ENCODE data around the gene CRYBB1.

The CRYBB1 gene

DNA sequence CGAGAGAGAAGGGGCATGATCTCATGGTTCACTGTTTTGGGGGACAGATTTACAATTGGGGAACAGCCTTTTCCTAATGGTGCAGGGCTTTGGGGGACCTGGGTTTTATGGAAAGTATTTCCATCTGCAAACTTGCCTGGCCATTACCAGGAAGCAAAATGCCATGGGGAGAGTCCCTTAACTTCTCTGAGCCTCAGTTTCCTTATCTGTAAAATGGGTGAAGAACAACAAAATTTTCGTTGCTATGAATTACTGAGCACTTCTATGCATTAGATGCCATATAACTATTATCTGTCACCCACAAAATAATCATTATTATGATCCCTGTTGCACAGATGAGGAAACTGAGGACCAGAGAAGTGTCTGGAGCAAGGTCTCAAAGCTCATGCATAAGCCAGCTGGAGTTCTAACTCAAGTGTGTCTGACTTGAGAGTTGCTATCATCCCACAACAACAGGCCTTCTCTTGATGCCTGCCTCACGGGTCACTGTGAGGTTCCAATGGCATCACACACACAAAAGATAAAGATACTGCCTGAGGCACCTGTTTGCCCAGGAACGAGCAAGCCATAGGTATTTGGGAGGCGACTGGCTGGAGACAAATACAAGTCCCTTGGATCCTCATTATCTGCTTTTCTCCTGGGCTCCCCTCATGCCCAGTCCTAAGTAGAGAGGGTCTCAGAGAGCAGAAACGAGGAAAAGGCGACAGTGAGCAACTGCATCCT lies 43.7 kb downstream of the CRYBB1 start:
- no peak for DNase-seq

DNA sequence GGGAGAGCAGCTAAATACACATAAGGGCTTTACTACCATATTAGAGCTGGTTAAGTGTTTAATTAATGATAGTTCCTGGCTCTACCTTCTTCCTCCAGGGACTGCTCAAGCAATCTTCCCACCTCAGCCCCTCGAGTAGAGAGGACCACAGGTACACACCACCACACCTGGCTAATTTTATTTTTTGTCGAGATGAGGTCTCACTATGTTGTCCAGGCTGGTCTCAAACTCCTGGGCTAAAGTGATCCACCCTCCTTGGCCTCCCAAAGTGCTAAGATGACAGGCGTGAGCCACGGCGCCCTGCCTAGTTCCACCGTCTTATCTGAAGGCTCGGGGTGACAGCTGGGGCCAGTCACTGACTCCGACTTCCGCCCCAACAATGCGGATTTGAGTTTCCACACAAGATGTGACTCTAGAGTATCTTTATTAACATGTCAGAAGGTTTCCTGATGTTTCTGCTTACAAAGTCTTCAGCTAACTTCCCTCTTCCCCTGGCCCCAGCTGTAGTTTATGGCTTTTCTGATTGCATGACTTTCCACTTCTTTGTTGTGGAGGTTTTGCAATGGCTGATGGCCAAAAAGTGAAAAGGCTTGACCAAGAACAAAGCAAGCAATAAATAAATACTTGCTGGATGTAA lies 44.7 kb downstream of the CRYBB1 start:
- DNase-seq = peak; percentile 29

DNA sequence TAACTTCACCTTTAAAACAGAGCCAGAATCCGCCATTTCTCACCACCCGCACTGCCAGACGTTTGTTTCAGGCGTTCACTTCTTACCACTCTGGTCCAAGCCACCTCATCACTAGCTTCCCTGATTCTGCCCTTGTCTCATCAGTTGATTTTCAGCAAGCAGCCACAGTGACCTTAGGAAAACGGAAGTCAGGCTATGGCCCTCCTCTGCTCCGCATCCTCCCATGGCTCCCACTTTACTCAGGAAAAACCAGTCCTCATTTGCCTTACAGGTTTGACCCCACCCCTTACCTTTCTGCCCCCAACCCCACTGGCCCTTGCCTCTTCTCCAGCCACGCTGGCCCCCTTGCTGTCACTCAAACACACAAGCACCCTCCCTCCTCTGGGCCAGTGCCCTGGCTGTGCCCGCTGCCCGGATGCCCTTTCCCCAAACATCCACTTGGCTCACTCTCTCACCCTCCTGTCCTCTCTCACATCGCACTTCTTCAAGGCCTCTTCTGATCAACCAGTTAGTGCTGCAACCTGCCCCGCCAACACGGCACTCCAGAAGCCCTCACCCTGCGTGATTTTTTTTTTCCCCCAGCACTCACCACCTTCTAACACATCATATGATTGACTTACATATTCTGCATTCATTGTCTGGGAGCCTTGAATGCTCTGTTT lies 46.8 kb downstream of the CRYBB1 start:
- DNase-seq = no peak

DNA sequence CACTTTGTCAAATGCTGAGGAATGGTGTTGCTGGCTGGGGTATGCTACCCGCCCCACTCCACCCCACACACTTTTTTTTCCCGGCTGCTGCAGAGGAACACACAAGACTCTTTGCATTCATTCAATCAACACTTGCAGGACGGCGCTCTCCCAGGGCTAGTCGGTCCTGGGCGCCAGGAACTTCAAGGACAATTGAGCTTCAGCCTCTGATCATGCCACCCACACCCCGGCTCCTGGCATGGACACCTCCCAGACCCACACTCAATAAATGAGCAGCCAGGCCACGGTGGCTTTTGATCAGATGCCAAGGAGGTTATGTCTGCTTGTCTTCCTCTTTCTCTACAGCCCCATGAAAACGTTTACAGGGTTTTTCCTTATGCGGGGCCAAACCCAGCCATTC lies 47.7 kb downstream of the CRYBB1 start:
- DNase-seq = no peak

DNA sequence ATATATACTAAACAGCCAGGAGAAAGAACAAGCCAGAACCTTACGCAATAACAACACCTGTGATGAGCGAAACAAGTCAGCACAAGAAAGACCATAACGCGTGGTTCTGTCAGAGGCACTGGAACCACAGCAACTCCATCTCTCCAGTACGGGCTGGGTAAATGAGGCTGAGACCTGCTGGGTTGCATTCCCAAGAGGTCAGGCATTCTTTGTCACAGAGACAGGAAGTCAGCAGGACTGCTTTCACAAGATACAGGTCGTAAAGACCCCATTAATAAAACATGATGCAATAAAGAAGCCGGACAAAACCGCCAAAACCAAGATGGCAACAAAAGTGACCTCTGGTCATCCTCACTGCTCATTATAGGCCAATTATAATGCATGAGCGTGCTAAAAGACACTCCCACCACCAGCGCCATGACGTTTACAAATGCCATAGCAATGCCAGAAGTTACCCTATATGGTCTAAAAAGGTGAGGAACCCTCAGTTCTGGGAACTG lies 49.6 kb downstream of the CRYBB1 start:
- no peak for DNase-seq

DNA sequence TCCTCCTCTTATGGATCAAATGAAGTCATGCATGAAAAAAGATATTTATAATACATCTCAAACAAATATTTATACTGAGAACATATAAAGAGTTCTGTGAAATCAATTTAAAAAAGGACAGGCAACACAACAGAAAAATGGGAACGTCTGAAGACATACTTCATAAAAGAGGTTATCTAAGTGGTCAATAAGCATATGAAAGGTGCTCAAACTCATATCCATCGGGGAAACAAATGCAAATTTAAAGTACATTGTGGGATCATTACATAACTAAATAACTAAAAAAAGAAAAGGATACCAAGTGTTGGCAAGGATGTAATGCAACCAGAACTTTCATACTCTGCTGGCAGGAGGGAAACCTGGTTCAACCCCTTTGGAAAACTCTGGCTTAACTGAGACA lies 50.2 kb downstream of the CRYBB1 start:
- no peak for DNase-seq

DNA sequence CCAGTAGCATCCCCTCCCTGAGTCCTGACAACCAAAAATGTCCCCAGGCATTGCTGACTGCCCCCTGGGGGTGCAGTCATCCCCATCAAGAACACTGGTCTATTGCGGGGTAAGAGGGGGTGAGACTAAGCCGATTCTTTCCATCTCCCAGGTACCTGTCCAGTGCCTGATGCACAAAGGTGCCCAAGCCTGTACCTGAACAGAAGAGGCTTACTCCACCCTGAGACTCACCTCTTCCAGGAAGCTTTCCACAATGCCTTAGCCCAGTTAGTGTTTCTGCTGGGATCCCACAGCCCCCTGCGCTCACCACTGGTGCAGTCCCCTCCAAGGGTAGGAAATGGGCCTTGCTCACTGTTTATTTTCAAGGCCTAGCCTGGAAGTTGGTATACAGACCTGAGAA lies 50.8 kb downstream of the CRYBB1 start:
- no peak for DNase-seq

DNA sequence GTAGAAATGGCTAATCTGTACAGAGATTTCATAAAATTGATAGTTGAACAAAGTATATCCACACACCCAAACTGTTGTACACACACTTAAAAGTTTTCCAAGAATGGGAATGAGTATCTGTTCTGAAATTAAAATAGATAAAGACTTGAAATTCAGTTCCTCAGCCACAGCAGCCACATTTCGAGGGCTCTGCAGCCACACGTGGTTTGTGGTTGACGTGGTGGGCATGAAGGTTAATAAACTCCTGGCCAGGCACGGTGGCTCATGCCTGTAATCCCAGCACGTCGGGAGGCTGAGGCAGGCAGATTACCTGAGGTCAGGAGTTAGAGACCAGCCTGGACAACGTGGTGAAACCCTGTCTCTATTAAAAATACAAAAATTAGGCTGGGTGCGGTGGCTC lies 51.9 kb downstream of the CRYBB1 start:
- no peak for DNase-seq

DNA sequence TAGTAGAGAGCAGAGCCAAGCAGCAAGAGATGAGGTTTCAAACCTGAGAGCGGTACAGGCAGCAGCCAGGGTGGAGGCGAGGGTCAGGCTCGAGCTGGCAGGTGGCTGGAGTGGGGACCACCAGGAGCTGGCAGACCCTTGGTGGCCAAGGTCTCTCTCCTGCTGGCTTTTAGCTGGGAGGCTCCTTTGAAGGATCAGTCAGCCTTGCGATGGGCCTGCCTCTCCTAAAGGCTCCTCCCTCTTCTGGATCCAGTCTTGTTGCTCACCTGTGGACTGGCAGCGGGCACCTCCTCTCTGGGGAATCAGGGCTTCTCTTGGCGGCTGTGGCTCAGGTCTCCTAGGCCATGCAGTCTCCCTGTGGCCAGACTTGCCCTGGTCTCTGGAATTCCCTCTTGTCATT lies 52.6 kb downstream of the CRYBB1 start:
- DNase-seq = no peak

DNA sequence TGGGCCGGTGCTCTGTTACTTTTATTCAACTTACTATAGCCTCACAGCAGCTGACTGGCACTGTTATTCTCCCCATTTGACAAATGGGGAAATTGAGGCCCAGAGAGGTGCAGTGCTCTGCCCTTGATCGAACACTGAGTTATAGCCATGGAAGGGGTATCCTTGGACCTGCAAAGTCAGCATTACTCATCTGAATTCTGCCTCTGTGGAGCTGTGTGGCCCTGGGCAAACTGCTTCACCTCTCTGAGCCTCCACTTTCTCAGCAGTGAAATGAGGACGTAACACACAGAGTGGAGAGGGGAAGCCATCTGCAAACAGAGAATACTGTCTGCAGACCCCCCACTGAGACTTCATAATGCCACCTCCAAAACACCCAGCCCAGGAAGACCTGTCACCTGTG lies 53.2 kb downstream of the CRYBB1 start:
- DNase-seq = no peak

DNA sequence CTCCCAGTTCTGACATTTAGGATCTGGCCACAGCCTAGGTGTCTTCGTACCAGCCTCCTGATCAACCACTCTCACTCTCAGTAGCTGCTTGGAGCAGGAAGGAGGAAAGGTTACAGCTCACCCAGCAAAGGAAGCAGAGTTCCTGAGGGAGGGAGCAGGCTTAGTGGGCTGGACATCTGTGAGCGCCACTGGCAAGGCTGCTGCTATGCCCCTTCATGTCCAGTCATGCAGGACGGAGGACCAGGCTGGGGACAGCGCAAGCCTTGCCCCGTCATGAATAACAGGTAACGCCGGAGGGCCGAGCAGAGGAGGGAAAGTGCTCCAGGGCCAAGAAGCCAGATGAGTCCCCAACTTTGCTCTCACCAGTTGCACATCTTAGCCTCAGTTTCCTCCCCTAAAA lies 53.6 kb downstream of the CRYBB1 start:
- DNase-seq = no peak

DNA sequence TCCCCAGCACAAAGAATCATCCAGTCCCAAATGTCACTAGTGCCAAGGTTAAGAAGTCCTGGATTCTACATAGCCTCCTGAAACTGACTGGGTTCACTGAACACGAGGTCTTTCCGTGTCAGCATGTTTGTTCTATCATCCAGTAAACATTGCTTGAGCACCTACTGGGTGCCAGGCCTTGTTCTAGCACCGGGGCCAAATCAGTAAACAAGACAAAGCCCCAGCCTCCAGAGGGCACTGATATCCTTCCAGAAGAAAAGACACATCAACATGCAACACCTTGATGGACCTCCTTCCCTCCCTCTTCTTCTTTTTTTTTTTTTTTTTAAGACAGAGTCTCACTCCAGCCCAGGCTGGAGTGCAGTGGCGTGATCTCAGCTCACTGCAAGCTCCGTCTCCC lies 54.8 kb downstream of the CRYBB1 start:
- DNase-seq = peak; percentile 31

DNA sequence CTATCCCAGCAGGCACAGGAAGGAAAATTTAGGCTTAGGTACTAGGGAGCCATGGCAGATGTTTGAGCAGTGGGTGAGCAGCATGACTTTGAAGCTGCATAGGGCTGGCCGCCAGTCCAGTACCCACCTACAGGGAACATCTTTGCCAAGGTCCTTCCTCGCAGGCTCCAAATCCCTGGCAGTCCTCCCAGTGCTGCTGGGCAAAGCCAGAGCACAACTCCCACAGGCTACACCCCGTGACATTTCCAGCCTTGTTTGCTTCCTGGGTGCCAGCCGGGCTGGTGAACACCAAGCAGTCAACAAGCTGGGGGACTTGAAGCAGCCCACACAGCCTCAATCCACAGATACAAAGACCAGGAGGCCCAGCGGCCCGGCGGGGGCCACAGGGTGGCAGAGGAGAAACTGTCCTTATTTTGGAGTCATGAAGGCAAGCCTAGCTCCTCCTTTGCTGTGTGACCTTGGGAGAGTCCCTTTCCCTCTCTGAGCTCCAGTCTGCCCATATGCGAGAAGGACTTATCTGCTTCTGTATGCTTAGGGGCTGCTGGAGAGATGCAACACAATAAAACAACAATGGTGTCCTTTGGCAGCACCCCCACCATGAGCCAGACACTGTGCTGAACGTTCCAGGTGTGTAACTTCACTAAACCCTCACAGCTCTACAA lies 55.9 kb downstream of the CRYBB1 start:
- no peak for DNase-seq

DNA sequence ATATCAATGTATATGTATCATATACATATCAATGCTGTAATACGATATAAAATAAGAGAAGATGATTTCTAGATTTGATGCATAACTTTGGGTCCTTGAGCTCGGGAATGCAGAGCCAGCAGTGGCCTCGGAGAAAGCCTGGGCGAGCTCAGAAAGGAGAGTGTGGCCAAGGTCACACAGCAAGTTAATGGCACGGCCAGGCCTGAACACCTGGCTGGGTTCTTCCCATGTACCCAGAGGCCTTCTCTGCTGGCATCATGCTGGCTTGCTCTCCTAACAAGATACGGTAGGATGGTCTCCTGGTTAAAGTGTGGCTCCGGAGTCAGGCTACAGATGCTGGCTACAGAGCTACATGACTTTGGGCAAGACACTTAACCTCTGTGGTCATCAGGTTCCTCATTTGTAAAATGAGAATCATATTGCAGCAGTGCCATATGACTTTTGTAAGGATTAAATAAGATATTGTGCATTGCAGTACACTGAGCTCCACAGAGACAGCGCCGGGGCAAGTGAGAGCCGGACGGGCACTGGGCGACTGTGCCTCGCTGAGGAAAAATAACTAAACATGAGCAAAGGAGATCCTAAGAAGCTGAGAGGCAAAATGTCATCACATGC lies 57.8 kb downstream of the CRYBB1 start:
- no peak for DNase-seq

DNA sequence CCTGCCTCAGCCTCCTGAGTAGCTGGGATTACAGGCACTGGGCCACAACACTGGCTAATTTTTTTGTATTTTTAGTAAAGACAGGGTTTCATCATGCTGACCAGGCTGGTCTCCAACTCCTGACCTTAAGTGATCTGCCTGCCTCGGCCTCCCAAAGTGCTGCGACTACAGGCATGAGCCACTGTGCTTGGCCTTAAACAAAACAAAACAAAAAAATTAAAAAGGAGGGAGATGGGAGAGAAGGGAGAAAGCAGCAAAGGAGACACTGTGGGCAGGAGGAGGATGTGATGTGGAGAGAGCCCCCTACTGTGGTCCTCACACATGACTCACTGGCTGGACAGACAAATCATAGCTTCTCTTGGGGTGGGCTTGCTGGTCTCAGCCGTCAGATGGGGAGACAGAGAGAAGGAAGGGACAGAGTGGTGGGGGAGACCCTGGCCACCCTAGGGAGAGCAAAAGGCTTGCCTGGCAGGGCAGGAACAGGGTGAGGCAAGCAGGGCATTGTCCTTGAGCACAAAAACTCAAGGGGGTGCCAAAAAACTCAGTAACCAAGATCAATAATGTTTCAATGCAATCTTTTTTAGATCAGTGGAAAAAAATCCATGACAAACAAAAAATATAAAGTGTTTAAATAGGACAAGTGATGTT lies 59.5 kb downstream of the CRYBB1 start:
- DNase-seq = no peak

DNA sequence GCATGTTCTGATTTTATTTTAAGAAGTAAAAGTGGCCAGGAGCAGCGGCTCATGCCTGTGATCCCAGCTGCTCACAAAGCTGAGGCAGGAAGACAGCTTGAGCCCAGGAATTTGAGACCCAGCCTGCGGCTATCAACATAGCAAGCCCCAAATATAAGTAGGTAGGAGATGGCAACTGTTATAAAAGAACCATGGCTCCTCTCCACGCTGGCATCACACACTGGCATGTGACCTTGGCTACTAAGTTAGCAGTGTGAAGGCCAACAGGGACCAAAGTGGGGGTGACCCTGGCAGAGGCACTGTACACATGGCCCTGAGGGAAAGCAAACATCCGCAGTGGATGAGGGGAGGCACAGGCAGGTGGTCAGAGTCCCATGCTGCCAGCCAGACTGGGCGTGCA lies 60.9 kb downstream of the CRYBB1 start:
- no peak for DNase-seq

DNA sequence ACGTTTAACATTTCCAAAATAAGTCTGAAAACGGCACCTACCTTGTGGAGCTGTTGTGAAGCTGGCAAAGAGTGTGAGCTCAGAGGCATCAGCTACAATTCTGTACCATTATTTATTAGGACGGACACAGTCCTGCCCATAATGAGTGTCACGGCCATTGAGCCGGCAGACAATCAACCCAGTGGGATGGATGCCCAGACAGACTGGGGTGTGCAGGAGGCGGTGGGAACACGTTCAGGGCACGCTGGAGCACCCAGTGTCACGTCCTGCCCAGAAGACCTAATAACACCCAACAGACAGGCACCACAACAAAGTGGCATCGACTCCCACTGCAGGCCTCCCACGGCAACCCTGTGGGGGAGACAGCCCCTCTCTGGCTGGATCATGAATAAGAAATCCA lies 62.3 kb downstream of the CRYBB1 start:
- no peak for DNase-seq

DNA sequence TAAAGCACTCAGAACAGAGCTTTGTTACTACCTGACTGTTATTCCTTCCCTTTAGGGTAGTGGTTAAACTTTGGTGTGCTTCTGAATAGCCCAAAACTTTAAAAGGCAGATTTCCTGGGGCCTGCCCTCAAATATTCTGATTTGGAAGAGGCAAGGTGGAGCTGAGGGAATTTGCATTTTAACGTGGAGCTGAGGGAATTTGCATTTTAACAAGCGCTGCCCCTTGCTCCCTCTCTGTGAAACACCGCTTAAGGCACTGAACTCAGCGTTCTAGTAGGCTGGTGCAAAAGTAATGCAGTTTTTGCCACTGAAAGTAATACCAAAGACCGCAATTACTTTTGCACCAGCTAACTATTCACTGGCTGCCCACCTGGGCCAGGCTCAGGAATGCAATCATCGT lies 62.9 kb downstream of the CRYBB1 start:
- no peak for DNase-seq

DNA sequence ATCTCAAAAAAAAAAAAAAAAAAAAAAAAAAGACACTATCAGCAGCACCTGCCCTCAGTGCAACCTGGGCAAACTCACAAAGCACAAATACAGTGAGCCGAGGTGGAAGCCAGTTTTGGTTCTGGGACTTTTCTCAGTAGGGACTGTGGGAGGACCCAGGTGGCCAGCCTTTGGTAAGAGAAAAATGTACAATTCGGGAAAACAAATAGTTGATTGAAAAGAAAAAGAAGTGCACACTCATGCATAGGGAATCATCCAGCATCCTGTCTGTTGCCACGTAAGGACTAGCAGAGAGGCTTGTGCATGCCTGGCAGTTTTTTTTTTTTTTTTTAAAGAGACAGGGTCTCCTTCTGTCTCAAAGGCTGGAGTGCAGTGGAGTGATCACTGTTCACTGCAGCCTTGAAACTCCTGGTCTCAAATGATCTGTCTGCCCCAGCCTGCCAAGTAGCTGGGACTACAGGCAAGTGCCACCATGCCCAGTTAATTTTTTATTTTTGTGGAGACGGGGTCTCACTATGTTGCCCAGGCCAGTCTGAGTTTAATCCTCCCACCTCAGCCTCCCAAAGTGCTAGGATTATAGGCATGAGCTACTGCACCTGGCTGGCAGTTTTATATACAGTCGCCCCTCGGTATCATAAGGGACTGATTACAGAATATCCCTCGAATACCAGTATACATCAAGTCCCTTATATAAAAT lies 64.6 kb downstream of the CRYBB1 start:
- DNase-seq = no peak

DNA sequence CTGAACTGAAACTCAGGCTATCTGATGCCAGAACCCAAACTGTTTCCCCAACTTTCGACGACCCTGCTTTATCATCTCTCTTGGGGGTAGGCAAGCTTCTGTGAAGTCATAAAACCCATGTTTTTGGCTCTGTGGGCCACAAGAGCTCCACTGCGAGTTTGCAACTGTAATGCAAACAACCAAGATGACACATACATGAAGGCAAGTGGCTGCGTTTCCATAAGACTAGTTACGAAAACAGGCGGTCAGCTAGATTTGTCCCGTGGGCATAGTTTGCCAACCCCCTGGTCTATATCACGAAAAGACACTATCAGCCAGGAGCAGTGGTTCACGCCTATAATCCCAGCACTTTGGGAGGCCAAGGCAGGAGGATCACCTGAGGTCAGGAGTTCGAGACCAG lies 65.4 kb downstream of the CRYBB1 start:
- DNase-seq = no peak

DNA sequence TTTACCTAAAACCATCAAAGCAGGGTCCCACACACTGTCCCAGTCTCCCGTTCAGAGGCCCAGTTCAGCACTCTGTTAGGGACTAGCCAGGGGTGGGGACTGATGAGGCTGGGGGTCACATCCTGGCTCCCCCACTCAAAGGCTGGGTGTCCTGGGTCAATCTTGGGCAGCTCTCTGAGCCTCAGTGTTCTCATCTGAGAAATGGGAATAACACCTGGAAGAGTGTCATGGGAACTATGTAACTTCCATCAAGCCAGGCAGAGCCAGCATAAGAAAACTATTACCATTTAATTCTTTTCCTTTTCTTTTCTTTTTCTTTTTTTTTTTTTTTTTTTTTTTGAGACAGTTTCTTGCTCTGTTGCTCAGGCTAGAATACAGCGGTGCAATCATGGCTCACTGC lies 66.3 kb downstream of the CRYBB1 start:
- DNase-seq = no peak

DNA sequence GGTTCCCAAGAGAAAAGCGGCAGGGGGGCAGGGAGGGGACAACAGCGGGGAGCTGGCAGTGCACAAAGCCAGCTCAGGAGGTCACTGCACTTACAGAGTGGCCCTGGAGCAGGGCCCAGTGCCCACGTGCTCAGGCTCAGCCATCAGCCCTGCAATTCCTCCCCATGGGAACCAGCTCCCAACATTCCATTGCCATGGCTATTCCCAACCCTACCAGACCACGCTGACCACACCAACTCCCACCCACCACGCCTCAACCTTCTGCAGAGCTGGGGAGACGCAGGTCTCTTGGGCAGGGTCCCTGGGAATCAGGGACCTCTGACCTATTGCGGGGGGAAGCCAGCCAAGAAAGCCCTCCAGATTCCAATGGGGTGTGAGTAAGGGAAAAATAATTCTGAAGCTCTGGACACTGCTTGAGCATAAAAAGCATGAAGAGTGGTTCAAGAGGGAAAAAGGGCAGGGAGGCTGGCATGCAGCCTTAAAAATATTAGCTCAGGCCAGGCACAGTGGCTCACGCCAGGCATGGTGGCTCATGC lies 67.3 kb downstream of the CRYBB1 start:
- no peak for DNase-seq
